Activated T-helper 1 cell treated with anti-CD3 and anti-CD28 coated beads, Interleukin-12 subunit alpha, Interleukin-12 subunit beta, Interleukin-2, Interleukin-4 antibody, amounts not matched to agents 30 ng/mL and 10 ng/mL and 1 ng/mL, durations not matched to agents 14 hours and 24 hours and 36 hours (primary cell): ENCODE measurements around the gene TPCN1. TPM values are rescaled to one million over a fixed set of nuclear protein-coding genes. Genes with fewer than 3 reads are reported as not detected.

Experiments used
- DNase-seq: peaks from one replicate; pipeline ENCODE4 v3.0.0; 2021; ENCODE audit warnings: low spot score
- H3K27ac Mint-ChIP-seq: one replicate; pipeline ENCODE4 v1.8.0; 2021; ENCODE audit warnings: mild to moderate bottlenecking, mixed read lengths
- H3K27me3 Mint-ChIP-seq: one replicate; pipeline ENCODE4 v1.8.0; 2022; ENCODE audit warnings: mild to moderate bottlenecking, moderate library complexity, mixed read lengths; ENCODE audit not compliant: insufficient read depth
- H3K36me3 Mint-ChIP-seq: one replicate; pipeline ENCODE4 v1.8.0; 2021; ENCODE audit warnings: low read depth, mixed read lengths
- H3K4me1 Mint-ChIP-seq: one replicate; pipeline ENCODE4 v1.8.0; 2021; ENCODE audit warnings: low read depth, mixed read lengths
- H3K4me3 Mint-ChIP-seq: one replicate; pipeline ENCODE4 v1.8.0; 2021; ENCODE audit warnings: mild to moderate bottlenecking, moderate library complexity, mixed read lengths
- H3K9me3 Mint-ChIP-seq: one replicate; pipeline ENCODE4 v1.8.0; 2021; ENCODE audit warnings: mixed read lengths
- intact Hi-C: fragments of 100-400 bp; cut with micrococcal nuclease; formaldehyde crosslinking; loops from one replicate; pipeline ENCODE4 v1.15.1; 2024
- total RNA-seq: library from RNA; stranded (reverse); gene quantifications from 2 replicates; pipeline ENCODE4 v1.2.3, GENCODE V29; 2022

Gene TPCN1
- total RNA-seq, 1 donor from 2014 or later = 31.4 TPM

GRCh38 chr12:113278633-113279032, 57.4 kb downstream of the TPCN1 start:
- intact Hi-C loops = no loop called here
- Mint-ChIP-seq H3K27me3 (no peaks in the 10 kb centered on the region), H3K4me1 (no peaks in the 10 kb centered on the region), H3K36me3 (peaks cover 10% of the 10 kb centered on the region), H3K27ac (peak overlapping the region; percentile 9), H3K9me3 (no peaks in the 10 kb centered on the region), H3K4me3 (no peak overlapping the region)
- DNase-seq = no peak

DNA sequence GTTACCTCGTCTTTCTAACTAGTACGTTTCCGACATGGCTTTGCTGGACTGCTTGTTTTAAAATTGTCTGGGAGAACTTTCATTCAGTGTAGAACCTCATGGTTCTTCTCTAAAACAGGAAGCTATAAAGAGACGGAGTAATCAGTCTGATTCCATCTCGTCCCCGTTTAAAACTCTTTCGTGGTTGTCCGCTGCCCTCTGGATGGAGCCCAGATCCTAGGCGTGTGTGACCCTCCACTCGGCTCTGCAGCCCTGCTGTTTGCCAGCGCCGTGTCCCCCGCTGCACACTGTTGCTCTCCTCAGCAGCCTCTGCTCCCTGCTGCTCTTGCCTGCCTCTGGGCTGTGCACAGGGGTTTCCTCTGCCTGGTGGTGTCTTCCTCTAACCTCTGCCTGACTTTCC, 63.5 kb downstream of the TPCN1 start:
- no peaks in the 10 kb centered on the region for H3K4me1 Mint-ChIP-seq
- H3K27ac Mint-ChIP-seq = no peak overlapping the region
- no peaks in the 10 kb centered on the region for H3K27me3 Mint-ChIP-seq
- DNase-seq = no peak
- H3K36me3 Mint-ChIP-seq = peaks cover 16% of the 10 kb centered on the region
- intact Hi-C loops = no loop called here
- H3K9me3 Mint-ChIP-seq = no peaks in the 10 kb centered on the region
- no peak overlapping the region for H3K4me3 Mint-ChIP-seq

DNA sequence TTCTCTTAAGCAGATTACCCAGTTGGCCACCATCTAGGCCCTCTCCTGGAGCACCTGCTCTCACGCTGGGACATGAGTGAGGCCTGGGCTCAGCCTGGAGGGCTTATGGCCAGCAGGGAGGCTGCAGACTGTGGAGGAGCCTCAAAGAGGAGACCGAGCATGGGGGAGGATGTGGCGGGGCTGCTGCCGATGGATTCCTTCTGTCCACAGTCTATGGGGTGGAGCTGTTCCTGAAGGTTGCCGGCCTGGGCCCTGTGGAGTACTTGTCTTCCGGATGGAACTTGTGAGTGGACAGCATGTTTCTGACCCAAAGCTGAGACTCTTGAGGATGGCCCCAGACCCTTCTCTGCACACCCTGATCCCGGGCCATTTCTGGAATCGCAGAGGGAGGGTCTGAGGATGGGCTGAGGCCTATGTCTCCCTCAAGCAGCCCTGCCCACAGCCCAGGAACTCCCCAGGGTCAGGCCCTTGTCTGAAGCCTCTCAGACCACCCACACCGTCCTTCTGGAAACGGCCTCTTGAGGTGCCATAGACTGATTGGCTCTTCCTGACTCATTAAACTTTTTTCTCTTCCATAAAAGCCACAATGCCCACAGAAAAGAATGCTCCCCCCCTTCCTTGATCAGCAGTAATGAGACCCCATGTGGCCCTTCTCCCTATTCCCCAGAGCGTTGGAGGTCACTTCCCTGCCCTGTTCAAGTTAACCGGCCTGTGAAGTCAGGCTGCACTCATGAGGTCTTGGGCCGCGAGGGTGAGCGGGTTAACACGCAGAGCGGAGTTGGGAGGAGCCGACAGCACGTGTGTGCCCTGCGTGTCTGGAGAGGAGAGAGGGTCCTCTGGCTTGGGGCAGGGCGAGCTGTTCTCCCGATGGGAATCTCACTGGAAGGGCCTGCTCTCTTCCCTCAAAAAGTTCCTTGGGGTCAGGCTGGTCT, 64.7 kb downstream of the TPCN1 start:
- H3K4me3 Mint-ChIP-seq = no peak overlapping the region
- intact Hi-C loops = no loop called here
- no peak for DNase-seq
- no peaks in the 10 kb centered on the region for H3K27me3 Mint-ChIP-seq
- H3K27ac Mint-ChIP-seq = no peak overlapping the region
- no peaks in the 10 kb centered on the region for H3K9me3 Mint-ChIP-seq
- peaks cover 16% of the 10 kb centered on the region for H3K36me3 Mint-ChIP-seq
- H3K4me1 Mint-ChIP-seq = no peaks in the 10 kb centered on the region

DNA sequence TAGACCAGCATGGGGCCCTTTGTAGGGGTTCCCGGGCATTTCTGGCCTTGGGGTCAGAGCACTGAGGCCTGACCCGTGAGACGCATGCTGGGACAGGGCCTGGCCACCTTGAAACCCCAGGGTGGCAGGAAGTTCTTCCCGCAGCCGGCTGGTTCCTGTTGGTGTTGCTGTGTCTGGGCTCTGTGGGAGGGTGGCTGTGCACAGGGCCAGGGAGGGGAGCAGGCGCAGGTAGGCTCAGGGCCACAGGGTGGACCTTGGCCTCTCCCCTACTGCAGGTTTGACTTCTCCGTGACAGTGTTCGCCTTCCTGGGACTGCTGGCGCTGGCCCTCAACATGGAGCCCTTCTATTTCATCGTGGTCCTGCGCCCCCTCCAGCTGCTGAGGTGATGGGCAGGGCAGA, 65.4 kb downstream of the TPCN1 start:
- Mint-ChIP-seq H3K27me3 (no peaks in the 10 kb centered on the region), H3K4me1 (no peaks in the 10 kb centered on the region), H3K4me3 (no peak overlapping the region), H3K36me3 (peaks cover 22% of the 10 kb centered on the region), H3K27ac (no peak overlapping the region), H3K9me3 (no peaks in the 10 kb centered on the region)
- intact Hi-C loops = no loop called here
- DNase-seq = no peak

- no peaks in the 10 kb centered on the region for H3K27me3 Mint-ChIP-seq
- H3K4me1 Mint-ChIP-seq = no peaks in the 10 kb centered on the region
- H3K36me3 Mint-ChIP-seq = peaks cover 27% of the 10 kb centered on the region
- no peak overlapping the region for H3K27ac Mint-ChIP-seq
- DNase-seq = no peak
- H3K4me3 Mint-ChIP-seq = no peak overlapping the region
- intact Hi-C loops = no loop called here
- no peaks in the 10 kb centered on the region for H3K9me3 Mint-ChIP-seq
Observed at GRCh38 chr12:113287146-113287898, 66.1 kb downstream of the TPCN1 start.

DNA sequence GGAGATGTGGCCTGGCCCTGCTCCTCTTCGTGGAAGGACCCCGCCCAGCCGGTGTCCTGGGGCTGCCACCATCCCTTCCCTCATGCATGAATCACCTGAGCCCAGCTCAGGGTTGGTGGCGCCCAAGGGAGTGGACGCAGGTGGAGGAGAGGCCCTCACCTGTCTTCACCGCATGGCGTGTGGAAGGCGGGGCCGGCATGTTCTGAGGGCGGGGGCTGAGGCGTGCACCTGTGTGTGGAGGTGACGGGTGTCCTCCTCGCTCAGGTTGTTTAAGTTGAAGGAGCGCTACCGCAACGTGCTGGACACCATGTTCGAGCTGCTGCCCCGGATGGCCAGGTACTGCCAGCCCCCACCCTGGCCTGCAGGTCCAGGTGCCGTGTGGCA, 66.6 kb downstream of the TPCN1 start:
- Mint-ChIP-seq H3K4me3 (no peak overlapping the region), H3K36me3 (peaks cover 28% of the 10 kb centered on the region), H3K9me3 (no peaks in the 10 kb centered on the region), H3K27me3 (no peaks in the 10 kb centered on the region), H3K4me1 (no peaks in the 10 kb centered on the region), H3K27ac (no peak overlapping the region)
- DNase-seq = no peak
- intact Hi-C loops = no loop called here

- H3K9me3 Mint-ChIP-seq = no peaks in the 10 kb centered on the region
- H3K4me1 Mint-ChIP-seq = no peaks in the 10 kb centered on the region
- H3K27ac Mint-ChIP-seq = peak overlapping the region; percentile 4
- no peak overlapping the region for H3K4me3 Mint-ChIP-seq
- H3K27me3 Mint-ChIP-seq = no peaks in the 10 kb centered on the region
- H3K36me3 Mint-ChIP-seq = peaks cover 31% of the 10 kb centered on the region
- DNase-seq = no peak
- intact Hi-C loops = no loop called here
Observed at GRCh38 chr12:113289361-113289760, 68.1 kb downstream of the TPCN1 start.

DNA sequence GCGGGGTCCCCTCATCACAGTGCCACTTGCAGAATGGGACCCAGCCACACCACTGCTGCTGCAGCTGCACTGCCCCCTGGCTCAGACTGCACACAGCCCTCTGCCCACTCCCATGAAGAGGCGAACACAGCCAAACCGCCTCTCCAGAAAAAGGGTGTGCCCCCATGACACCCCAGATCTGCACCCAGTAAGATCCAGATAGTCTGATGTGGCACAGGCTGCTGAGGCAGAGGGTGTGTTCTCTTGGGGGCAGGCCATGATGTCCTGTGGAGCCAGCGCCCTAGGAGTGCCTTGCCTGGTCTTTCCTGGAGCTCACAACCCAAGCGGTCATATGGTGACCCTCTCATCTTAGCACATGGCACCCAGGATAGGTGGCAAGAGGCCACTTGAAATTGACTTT, 69.2 kb downstream of the TPCN1 start:
- Mint-ChIP-seq H3K4me3 (no peak overlapping the region), H3K36me3 (peaks cover 27% of the 10 kb centered on the region), H3K27me3 (peaks cover 2% of the 10 kb centered on the region), H3K9me3 (no peaks in the 10 kb centered on the region), H3K27ac (no peak overlapping the region), H3K4me1 (no peaks in the 10 kb centered on the region)
- DNase-seq = no peak
- intact Hi-C loops = no loop called here

DNA sequence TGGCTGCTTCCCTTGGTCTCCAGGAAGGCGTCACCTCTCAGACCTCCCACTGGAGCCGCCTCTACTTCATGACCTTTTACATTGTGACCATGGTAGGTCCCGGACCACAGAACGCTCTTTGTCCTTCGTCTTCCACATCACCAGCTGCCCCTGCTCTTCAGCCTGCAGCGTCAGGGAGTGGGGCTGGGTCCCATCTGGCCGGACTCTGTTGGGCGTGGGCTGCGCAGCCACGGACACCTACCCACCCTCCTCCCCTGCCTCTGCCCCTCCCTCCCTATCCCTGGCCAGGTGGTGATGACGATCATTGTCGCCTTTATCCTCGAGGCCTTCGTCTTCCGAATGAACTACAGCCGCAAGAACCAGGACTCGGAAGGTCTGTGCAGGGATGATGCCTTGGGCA, 70.3 kb downstream of the TPCN1 start:
- intact Hi-C loops = no loop called here
- Mint-ChIP-seq H3K27me3 (peaks cover 2% of the 10 kb centered on the region), H3K4me3 (no peak overlapping the region), H3K4me1 (no peaks in the 10 kb centered on the region), H3K9me3 (no peaks in the 10 kb centered on the region), H3K27ac (no peak overlapping the region), H3K36me3 (peaks cover 26% of the 10 kb centered on the region)
- no peak for DNase-seq

GRCh38 chr12:113292091-113292490, 70.8 kb downstream of the TPCN1 start:
- H3K4me1 Mint-ChIP-seq = no peaks in the 10 kb centered on the region
- intact Hi-C loops = no loop called here
- H3K36me3 Mint-ChIP-seq = peaks cover 26% of the 10 kb centered on the region
- H3K9me3 Mint-ChIP-seq = no peaks in the 10 kb centered on the region
- no peak overlapping the region for H3K4me3 Mint-ChIP-seq
- H3K27me3 Mint-ChIP-seq = peaks cover 2% of the 10 kb centered on the region
- H3K27ac Mint-ChIP-seq = no peak overlapping the region
- no peak for DNase-seq

GRCh38 chr12:113292547-113292946, 71.3 kb downstream of the TPCN1 start:
- intact Hi-C loops = no loop called here
- Mint-ChIP-seq H3K4me1 (no peaks in the 10 kb centered on the region), H3K36me3 (peaks cover 26% of the 10 kb centered on the region), H3K27me3 (peaks cover 2% of the 10 kb centered on the region), H3K27ac (no peak overlapping the region), H3K4me3 (no peak overlapping the region), H3K9me3 (no peaks in the 10 kb centered on the region)
- DNase-seq = no peak

DNA sequence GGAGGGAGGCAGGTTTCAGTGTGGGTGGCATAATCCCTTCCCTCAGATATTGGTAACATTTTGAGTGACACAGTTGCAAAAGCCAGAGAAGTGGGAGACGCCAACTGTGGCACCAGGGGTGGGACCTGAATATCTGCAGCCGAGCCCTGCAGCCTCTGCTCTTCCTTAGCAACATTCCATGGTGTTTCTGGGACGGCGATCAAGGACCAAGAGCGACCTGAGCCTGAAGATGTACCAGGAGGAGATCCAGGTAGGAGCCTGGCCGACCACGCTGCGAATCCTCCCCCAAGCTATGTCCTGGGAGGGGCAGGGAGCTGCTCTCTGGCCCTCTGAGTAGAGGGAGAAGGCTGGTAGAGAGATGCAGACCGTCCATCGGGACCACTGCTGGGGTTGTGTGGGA, 71.8 kb downstream of the TPCN1 start:
- peaks cover 26% of the 10 kb centered on the region for H3K36me3 Mint-ChIP-seq
- no peaks in the 10 kb centered on the region for H3K9me3 Mint-ChIP-seq
- H3K4me3 Mint-ChIP-seq = no peak overlapping the region
- H3K27me3 Mint-ChIP-seq = peaks cover 2% of the 10 kb centered on the region
- DNase-seq = no peak
- intact Hi-C loops = no loop called here
- H3K4me1 Mint-ChIP-seq = no peaks in the 10 kb centered on the region
- no peak overlapping the region for H3K27ac Mint-ChIP-seq

DNA sequence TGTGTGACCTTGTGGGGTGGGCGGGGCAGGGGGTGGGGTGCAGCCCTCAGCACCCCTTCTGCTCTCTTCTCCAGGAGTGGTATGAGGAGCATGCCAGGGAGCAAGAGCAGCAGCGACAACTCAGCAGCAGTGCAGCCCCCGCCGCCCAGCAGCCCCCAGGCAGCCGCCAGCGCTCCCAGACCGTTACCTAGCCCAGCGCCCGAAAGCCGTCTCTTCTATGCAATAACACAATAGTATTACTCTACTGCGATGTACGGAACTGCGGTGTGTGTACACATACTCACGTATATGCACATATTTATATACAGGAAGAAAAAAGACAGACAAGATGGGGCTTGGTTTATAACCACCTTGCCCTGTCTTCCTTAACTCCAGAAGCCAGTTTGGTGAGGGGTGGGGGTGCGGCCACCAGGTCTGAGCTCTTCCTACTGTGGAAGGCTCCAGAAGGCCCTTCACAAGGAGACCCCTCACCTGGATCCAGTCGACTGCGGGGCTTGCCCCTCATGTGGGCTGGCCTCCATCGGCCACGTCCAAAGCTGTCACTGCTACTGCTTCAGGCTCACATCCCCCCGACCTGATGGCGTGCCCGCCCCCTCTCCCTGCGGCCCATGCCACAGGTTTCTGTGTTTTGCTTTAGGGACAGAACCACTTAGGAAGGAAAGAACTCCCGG, 74.8 kb downstream of the TPCN1 start:
- Mint-ChIP-seq H3K27ac (no peak overlapping the region), H3K9me3 (no peaks in the 10 kb centered on the region), H3K36me3 (peaks cover 26% of the 10 kb centered on the region), H3K4me1 (no peaks in the 10 kb centered on the region), H3K4me3 (no peak overlapping the region), H3K27me3 (peaks cover 2% of the 10 kb centered on the region)
- no peak for DNase-seq
- intact Hi-C loops = no loop called here
